Keratinocyte (primary cell): ENCODE measurements around the gene PRMT2.

Experiments
- CTCF ChIP-seq, 3 experiments: IDR thresholded peaks in 1 of 3; conservative IDR thresholded peaks in 1 of 3; optimal IDR thresholded peaks in 1 of 3; 2 replicates in 2 of 3; 3 replicates in 1 of 3; pipeline versions ENCODE3 to v1.5.1; 2011; ENCODE audit warnings: low read length in 3 of 3, mild to moderate bottlenecking in 3 of 3, moderate library complexity in 2 of 3, control low read depth in 1 of 3, inconsistent platforms in 1 of 3; ENCODE audit not compliant: insufficient read depth in 2 of 3; ENCODE audit errors: extremely low read depth in 1 of 3
- EZH2 ChIP-seq: IDR thresholded peaks from one replicate; pipeline ENCODE4 v1.6.1; 2012; ENCODE audit warnings: inconsistent platforms, mild to moderate bottlenecking, low read length, moderate library complexity

- no peak for TF ChIP-seq CTCF (optimal IDR thresholded peaks at IDR 0.05 in 1 of 3, IDR thresholded peaks at IDR 0.05 in 1 of 3, conservative IDR thresholded peaks at IDR 0.05 in 1 of 3; ENCODE audit: extremely low read depth in 1 of 3, insufficient read depth in 2 of 3, low read length in 3 of 3)
- TF ChIP-seq EZH2, result no peak
Measured at GRCh38 chr21:46605767-46606426, 29.6 kb upstream of the PRMT2 start.
